ENCODE measurements around the gene SCPEP1. TPM values are rescaled to one million over a fixed set of nuclear protein-coding genes. Genes with fewer than 3 reads are reported as not detected.
A peak's percentile ranks its signal among the peaks of the same experiment; 100 is the strongest.

The SCPEP1 gene, protein sequence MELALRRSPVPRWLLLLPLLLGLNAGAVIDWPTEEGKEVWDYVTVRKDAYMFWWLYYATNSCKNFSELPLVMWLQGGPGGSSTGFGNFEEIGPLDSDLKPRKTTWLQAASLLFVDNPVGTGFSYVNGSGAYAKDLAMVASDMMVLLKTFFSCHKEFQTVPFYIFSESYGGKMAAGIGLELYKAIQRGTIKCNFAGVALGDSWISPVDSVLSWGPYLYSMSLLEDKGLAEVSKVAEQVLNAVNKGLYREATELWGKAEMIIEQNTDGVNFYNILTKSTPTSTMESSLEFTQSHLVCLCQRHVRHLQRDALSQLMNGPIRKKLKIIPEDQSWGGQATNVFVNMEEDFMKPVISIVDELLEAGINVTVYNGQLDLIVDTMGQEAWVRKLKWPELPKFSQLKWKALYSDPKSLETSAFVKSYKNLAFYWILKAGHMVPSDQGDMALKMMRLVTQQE
- total RNA-seq (2012; rRNA removed) = 23.1 and 25.3 TPM in 2 replicates

DNA sequence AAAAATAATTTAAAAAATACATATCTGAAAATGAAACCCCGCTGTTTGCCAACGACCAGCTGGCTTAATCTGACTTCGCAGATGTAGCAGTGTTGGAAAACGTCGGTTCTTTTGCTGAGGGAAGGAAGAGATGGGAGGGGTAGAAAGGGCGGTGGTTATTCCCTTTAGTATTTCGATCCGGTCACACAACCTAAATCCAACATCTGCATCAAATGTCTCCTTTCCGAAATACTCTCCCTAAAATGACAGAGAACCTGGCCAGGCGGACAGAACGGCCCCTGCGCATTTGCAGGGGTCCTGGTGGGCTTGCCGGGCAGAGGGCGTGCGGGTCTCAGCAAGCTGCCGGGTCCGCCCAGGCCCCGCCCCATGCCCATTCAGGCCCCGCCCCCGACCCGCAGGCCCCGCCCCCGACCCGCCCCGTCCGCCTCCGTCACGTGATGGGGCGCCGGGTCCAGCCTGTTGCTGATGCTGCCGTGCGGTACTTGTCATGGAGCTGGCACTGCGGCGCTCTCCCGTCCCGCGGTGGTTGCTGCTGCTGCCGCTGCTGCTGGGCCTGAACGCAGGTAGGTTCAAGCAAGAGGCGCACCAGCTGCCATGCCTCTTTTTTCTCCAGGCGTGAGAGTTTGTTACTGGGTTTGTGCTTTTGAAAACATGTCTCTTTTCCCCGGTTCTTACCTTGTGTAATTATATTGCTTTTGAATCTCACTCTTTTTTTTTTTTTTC lies at the start of gene SCPEP1:
Gene SCPEP1 (plus strand): TSS at position 459 of the 723 bp plus-strand sequence. CDS start 29 bp downstream, at position 488.
- peak within 1 kb of the TSS; percentile 94 for H3K4me2 ChIP-seq (ENCODE audit: low read length)
- peak within 1 kb of the TSS; percentile 88 for H3K4me3 ChIP-seq (ENCODE audit: low read length)
- peaks cover 9% of the 10 kb centered on the region for H3K4me1 ChIP-seq (ENCODE audit: control insufficient read depth, insufficient read depth, low read length)
- H3K27me3 ChIP-seq (ENCODE audit: control insufficient read depth, insufficient read depth, low read length) = no peaks in the 10 kb centered on the region
- no peaks in the 10 kb centered on the region for H3K36me3 ChIP-seq (ENCODE audit: insufficient read depth, low read length)
- peak within 1 kb of the TSS; percentile 82 for H3K9ac ChIP-seq (ENCODE audit: low read depth, low read length)
- no peaks in the 10 kb centered on the region for H3K9me3 ChIP-seq (replicated peaks; ENCODE audit: low read length)

DNA sequence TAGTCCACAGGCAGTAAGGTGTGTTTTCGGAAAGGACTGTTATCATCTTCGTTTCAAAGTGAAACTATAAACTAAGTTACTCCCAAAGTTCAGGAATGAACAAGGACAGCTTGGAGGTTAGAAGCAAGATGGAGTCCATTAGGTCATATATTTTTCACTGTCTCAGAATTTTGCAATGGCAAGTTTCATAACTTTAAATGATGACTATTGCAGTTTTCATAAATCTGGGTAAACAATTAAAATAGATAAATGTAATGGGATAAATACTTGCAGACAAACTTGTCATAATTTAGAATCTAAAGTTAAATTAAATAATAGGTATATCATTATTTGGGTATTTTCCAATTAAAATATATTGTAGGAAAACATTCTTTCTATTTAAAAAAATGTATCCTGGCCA lies 49.3 kb upstream of the SCPEP1 start:
- Histone ChIP-seq H3K4me1 (ENCODE audit: control insufficient read depth, insufficient read depth, low read length) (no peaks in the 10 kb centered on the region), H3K4me3 (ENCODE audit: low read length) (no peak overlapping the region), H3K9me3 (replicated peaks; ENCODE audit: low read length) (no peaks in the 10 kb centered on the region), H3K27me3 (ENCODE audit: control insufficient read depth, insufficient read depth, low read length) (no peaks in the 10 kb centered on the region), H3K9ac (ENCODE audit: low read depth, low read length) (no peak overlapping the region), H3K36me3 (ENCODE audit: insufficient read depth, low read length) (peaks cover 2% of the 10 kb centered on the region), H3K4me2 (ENCODE audit: low read length) (no peak overlapping the region)

DNA sequence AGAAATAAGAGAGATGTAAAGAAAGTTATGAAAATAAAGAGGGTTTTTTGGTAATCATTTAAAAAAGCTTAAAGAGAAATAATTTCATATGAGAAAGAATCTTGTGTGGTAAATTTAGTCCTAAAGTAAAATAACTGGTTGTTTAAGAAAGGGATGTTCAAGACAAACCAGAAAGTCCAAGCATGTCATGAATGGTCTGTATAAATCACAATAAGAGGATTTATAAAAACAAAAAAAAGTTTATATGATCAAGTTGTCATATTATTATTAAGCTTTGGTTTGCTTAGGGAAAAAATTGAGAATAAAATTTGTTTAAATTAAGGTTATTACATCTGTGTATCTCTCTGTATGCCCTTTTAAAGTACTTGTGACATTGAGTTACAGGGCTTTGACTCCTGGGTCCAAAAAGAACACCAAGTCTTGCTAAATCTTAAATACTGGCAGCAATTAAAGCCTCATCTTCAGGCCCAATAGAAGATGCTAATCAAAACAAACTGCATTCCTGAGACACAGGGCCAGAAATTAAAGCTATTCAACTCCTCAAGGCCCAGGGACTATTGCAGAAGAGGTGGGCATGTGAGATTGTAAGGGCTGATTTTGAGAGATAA lies 48.5 kb upstream of the SCPEP1 start:
- Histone ChIP-seq H3K4me1 (ENCODE audit: control insufficient read depth, insufficient read depth, low read length) (no peaks in the 10 kb centered on the region), H3K4me2 (ENCODE audit: low read length) (no peak overlapping the region), H3K36me3 (ENCODE audit: insufficient read depth, low read length) (peaks cover 10% of the 10 kb centered on the region), H3K9ac (ENCODE audit: low read depth, low read length) (no peak overlapping the region), H3K27me3 (ENCODE audit: control insufficient read depth, insufficient read depth, low read length) (no peaks in the 10 kb centered on the region), H3K4me3 (ENCODE audit: low read length) (no peak overlapping the region), H3K9me3 (replicated peaks; ENCODE audit: low read length) (no peaks in the 10 kb centered on the region)

DNA sequence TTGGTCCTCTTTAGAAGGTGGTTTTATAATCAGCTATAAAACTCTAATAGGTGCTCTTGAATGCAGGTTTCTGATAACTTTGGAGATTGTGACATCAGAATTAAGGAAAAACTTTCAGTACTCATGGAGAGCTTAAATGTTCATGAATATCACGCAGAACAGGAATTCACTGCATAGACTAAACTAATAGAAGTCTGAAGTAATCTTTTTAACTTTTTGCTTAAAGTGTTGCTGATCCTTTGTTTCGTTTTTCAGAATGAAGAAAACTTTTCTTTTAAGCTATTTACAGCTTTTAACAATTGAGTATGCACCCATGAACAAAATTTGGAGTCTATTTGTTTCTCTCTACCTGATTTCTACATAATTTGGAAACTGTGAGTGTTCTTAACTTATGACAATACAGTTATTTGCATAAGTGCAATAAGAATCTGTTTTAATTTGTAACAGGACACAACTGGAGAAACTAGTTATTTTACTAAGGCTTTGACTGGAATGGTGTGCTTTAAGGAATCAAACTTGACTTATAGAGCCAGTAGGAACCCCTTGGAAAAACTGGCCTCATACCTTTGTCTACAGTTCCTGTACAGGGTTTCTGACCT lies 47.1 kb upstream of the SCPEP1 start:
- Histone ChIP-seq H3K4me3 (ENCODE audit: low read length) (no peak overlapping the region), H3K4me2 (ENCODE audit: low read length) (no peak overlapping the region), H3K27me3 (ENCODE audit: control insufficient read depth, insufficient read depth, low read length) (no peaks in the 10 kb centered on the region), H3K9ac (ENCODE audit: low read depth, low read length) (no peak overlapping the region), H3K4me1 (ENCODE audit: control insufficient read depth, insufficient read depth, low read length) (no peaks in the 10 kb centered on the region), H3K36me3 (ENCODE audit: insufficient read depth, low read length) (peaks cover 14% of the 10 kb centered on the region), H3K9me3 (replicated peaks; ENCODE audit: low read length) (no peaks in the 10 kb centered on the region)

DNA sequence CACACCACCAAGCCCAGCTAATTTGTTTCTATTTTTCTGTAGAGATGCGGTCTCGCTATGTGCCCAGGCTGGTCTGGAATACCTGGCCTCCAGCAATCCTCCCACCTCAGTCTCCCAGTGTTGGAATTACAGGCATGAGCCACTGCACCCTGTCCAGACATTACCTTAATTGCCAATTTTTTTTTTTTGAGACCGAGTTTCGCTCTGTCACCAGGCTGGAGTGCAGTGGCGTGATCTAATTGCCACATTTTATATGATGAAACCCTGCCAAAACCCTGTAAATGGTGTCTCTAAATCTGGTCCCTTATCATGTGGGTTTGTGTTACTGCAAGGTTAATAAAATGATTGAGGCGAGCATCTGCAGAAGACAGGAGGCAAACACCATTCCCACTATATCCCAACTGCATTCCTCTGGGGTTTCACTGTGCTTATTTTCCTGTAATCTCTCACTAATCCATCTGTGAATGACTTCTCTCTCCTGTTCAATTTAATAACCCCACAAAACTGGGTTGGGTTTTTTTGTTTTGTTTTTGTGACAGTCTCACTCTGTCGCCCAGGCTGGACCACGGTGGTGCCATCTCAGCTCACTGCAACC lies 44.7 kb upstream of the SCPEP1 start:
- peaks cover 5% of the 10 kb centered on the region for H3K4me1 ChIP-seq (ENCODE audit: control insufficient read depth, insufficient read depth, low read length)
- no peaks in the 10 kb centered on the region for H3K27me3 ChIP-seq (ENCODE audit: control insufficient read depth, insufficient read depth, low read length)
- peaks cover 33% of the 10 kb centered on the region for H3K36me3 ChIP-seq (ENCODE audit: insufficient read depth, low read length)
- H3K9ac ChIP-seq (ENCODE audit: low read depth, low read length) = no peak overlapping the region
- no peak overlapping the region for H3K4me2 ChIP-seq (ENCODE audit: low read length)
- H3K9me3 ChIP-seq (replicated peaks; ENCODE audit: low read length) = no peaks in the 10 kb centered on the region
- H3K4me3 ChIP-seq (ENCODE audit: low read length) = no peak overlapping the region

DNA sequence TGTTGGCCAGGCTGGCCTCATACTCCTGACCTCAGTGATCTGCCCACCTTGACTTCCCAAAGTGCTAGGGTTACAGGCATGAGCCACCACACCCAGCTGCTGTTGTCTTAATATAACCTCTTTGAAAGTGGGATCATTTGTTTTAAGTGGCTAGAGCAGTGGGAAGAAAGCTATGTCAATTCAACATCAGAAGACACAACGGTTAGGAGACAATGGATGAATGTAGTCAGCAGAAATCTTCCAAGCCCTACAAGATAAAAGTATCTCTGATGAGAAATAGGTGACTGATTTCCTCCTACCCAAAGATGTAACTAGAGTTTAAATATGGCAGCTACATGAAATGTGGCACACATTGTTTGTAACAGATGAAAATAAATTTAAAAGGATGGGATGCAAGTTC lies 44.1 kb upstream of the SCPEP1 start:
- H3K4me3 ChIP-seq (ENCODE audit: low read length) = no peak overlapping the region
- peaks cover 5% of the 10 kb centered on the region for H3K4me1 ChIP-seq (ENCODE audit: control insufficient read depth, insufficient read depth, low read length)
- H3K36me3 ChIP-seq (ENCODE audit: insufficient read depth, low read length) = peaks cover 34% of the 10 kb centered on the region
- no peaks in the 10 kb centered on the region for H3K27me3 ChIP-seq (ENCODE audit: control insufficient read depth, insufficient read depth, low read length)
- H3K9me3 ChIP-seq (replicated peaks; ENCODE audit: low read length) = no peaks in the 10 kb centered on the region
- no peak overlapping the region for H3K9ac ChIP-seq (ENCODE audit: low read depth, low read length)
- no peak overlapping the region for H3K4me2 ChIP-seq (ENCODE audit: low read length)

DNA sequence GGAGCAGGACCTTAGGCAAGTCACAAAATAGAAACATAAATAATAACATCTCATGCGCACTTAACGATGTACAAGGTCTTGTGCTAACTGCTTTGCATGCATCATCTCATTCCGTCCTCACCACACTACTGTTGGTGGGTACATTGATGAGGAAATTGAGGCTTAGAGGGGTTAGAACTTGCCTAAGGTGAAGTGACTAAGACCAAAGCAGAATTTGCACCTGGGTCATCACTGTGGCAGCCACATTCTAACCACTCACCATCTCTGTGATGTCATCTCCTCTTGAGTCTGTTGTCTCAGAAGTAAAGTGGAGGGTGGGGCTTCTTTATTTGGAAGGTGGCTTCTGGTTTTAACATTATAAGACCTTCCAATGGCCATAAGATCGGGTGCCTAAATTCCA lies 43.7 kb upstream of the SCPEP1 start:
- peaks cover 5% of the 10 kb centered on the region for H3K4me1 ChIP-seq (ENCODE audit: control insufficient read depth, insufficient read depth, low read length)
- no peak overlapping the region for H3K4me3 ChIP-seq (ENCODE audit: low read length)
- no peak overlapping the region for H3K9ac ChIP-seq (ENCODE audit: low read depth, low read length)
- H3K9me3 ChIP-seq (replicated peaks; ENCODE audit: low read length) = no peaks in the 10 kb centered on the region
- H3K27me3 ChIP-seq (ENCODE audit: control insufficient read depth, insufficient read depth, low read length) = no peaks in the 10 kb centered on the region
- H3K4me2 ChIP-seq (ENCODE audit: low read length) = no peak overlapping the region
- peaks cover 34% of the 10 kb centered on the region for H3K36me3 ChIP-seq (ENCODE audit: insufficient read depth, low read length)

DNA sequence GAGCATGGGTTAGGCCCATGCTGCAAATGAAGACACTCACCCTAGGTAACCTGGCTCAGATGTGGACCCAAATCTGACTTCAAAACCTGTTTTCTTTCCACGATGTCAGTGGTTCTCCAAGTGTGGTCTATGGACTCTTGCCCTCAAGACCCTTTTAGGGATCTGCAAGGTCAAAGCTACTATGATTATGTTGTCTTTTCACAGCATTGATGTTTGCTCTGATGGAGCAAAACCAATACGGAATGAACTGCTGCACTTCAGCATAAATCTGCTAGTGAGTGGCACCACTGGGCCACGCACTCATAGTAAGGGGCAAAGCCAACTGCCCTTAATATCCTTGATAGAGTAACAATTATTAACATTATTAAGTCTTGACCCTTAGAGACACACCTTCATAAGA lies 42.5 kb upstream of the SCPEP1 start:
- Histone ChIP-seq H3K36me3 (ENCODE audit: insufficient read depth, low read length) (peaks cover 34% of the 10 kb centered on the region), H3K9me3 (replicated peaks; ENCODE audit: low read length) (no peaks in the 10 kb centered on the region), H3K9ac (ENCODE audit: low read depth, low read length) (no peak overlapping the region), H3K4me2 (ENCODE audit: low read length) (no peak overlapping the region), H3K4me3 (ENCODE audit: low read length) (no peak overlapping the region), H3K27me3 (ENCODE audit: control insufficient read depth, insufficient read depth, low read length) (no peaks in the 10 kb centered on the region), H3K4me1 (ENCODE audit: control insufficient read depth, insufficient read depth, low read length) (peaks cover 5% of the 10 kb centered on the region)

DNA sequence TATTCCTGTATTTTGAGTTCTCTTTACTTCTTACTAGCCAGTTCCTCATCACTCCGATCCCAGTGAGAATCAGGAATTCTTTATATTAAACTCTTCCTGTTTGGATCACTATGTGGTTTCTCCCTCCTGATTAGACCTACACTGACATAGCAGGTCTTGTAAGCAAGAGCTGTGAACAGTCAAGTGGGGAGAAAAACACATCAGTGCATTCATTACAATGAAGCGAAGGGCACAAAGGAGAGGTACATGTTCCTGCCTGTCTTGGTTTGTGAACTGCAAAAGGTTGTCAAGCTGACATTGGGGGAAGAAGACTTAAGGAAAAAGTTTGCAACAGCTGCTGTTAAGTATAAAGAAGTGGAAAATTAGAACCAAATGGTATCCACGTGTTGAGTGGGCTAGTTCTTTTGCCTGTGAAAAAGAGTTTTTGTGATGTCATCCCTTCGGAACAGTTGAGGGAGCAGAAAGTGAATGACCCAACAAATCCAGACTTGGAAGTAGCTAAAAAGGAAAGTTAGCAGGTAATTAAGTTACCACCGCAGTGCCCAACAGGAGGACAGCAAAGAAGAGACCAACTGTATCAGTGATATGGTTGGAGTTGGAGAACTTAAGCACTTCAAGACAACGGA lies 41.1 kb upstream of the SCPEP1 start:
- Histone ChIP-seq H3K4me1 (ENCODE audit: control insufficient read depth, insufficient read depth, low read length) (peaks cover 5% of the 10 kb centered on the region), H3K9me3 (replicated peaks; ENCODE audit: low read length) (no peaks in the 10 kb centered on the region), H3K4me3 (ENCODE audit: low read length) (no peak overlapping the region), H3K27me3 (ENCODE audit: control insufficient read depth, insufficient read depth, low read length) (no peaks in the 10 kb centered on the region), H3K36me3 (ENCODE audit: insufficient read depth, low read length) (peaks cover 39% of the 10 kb centered on the region), H3K9ac (ENCODE audit: low read depth, low read length) (no peak overlapping the region), H3K4me2 (ENCODE audit: low read length) (no peak overlapping the region)

DNA sequence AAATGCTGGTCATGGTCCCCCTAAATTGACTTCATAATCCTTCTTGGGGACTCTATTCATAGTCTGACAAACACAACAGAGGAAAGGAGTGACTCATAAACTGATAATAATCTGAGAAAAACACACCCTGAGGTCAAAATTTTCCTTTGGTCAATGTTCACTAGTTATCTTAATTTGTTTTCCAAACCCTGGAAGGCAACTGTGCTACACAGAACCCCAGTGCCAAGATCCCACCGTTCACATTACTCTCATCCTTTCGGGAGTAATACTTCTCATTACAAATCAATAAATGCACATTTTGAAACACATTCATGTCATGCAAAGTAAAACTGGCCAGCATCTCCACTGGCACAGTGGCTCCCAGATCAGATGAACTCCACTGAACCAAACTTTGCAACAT lies 40.2 kb upstream of the SCPEP1 start:
- Histone ChIP-seq H3K9ac (ENCODE audit: low read depth, low read length) (no peak overlapping the region), H3K4me3 (ENCODE audit: low read length) (no peak overlapping the region), H3K27me3 (ENCODE audit: control insufficient read depth, insufficient read depth, low read length) (no peaks in the 10 kb centered on the region), H3K36me3 (ENCODE audit: insufficient read depth, low read length) (peaks cover 42% of the 10 kb centered on the region), H3K4me1 (ENCODE audit: control insufficient read depth, insufficient read depth, low read length) (peaks cover 5% of the 10 kb centered on the region), H3K4me2 (ENCODE audit: low read length) (no peak overlapping the region), H3K9me3 (replicated peaks; ENCODE audit: low read length) (no peaks in the 10 kb centered on the region)
